T follicular helper cell (primary cell): Measurements from ENCODE around the gene ZNF423.

Source experiments
- DNase-seq: peaks from one replicate; pipeline ENCODE4 v3.0.0-alpha.2; 2020; ENCODE audit warnings: low read depth

Gene ZNF423

GRCh38 chr16:49622421-49623402, 233.2 kb downstream of the ZNF423 start:
- DNase-seq = no peak

- DNase-seq = no peak
Measured at GRCh38 chr16:49622084-49622390, 233.9 kb downstream of the ZNF423 start.

DNA sequence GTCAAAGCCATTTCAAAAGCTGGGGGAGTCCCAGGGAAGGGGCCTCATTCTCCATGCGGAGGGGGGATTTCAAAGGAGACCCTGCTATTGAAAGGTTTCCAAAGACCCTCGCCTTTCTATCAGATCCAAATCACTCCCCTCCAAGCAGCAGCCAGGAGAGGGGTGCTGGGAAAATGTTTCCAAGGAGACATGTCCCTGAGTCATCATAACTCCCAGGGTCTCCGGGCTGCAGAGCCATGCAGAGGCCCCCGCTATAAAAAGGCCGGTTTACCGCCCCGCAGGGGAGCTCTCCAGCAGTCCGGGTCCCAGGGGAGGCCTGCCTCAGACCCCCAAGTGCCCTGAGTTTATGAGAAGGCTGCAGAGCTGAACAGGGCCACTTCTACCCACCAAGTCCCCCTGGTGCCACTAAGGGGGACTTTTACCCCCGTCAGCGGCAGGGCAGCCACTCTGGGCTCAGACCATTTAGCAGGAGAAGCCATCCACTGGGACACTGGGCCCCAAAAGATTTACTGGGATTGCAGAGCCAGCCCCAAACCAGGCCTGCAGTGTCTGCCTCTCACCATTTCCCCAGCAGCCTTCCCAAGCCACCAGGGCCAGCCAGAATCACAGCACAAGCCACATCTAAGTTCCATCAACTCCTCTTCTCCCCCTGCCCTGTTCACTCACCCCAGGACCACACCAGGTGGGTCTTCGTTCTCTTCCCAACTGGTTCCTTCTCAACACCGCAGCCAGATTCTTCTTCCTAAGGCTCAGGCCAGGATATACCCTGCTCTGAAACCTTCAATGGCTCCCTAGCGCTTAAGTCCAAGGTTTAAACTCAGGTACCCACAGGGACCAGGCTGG, 234.4 kb downstream of the ZNF423 start:
- no peak for DNase-seq

DNA sequence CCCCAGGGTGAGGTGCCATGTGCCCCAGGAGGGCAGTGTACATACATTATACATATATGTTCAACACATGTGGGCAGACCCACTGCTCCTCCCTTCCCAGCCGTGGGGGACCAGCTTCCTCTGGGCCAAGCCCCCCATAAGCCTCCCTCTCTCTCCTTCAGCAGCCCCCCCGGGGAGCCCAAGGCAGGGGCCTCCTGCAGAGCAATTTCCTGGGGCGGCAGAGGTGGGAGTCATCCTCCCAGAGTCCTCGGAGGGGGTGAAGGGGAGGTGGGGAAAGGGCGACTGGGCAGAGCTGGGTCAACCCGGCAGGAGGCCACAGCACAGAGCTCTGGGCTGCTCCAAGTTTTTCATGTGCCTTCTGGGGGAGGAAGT, 235.1 kb downstream of the ZNF423 start:
- no peak for DNase-seq

DNA sequence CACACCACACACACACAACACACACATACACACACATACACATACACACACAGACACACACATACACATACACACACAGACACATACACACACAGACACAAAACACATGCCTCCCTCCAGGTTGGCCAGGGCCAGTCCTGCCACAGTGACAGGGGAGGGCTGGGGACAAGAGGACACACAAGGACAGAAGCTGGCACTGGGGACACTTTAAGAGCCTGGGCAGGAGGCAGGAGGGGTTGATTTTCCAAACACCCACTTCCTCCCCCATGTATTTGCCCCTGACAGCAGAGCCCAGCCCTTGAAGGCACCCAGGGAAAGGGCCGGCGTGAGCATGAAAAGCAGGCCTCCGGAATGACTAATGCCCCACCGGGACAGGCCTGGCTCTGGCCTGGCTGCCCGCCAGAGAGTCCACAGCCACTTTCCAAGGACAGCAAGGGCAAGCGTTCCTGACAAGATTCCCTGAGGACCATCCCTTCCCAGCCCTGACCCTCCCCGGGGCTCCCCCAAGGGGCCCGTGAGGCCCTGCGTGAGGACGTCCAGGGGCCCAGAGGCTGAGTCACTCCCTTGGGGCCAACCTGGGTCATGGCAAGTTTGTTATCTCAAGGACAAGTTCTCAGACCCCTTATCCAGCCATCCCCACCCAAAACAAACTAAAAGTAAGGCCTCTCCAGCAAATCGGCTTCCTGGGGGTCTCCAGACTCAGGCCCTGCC, 235.6 kb downstream of the ZNF423 start:
- DNase-seq = no peak

- no peak for DNase-seq
Measured at GRCh38 chr16:49619811-49620157, 236.1 kb downstream of the ZNF423 start.

- no peak for DNase-seq
Measured at GRCh38 chr16:49618955-49619354, 237.0 kb downstream of the ZNF423 start.

- DNase-seq = no peak
Measured at GRCh38 chr16:49617710-49618330, 238.1 kb downstream of the ZNF423 start.

GRCh38 chr16:49617016-49617629, 238.8 kb downstream of the ZNF423 start:
- DNase-seq = no peak

DNA sequence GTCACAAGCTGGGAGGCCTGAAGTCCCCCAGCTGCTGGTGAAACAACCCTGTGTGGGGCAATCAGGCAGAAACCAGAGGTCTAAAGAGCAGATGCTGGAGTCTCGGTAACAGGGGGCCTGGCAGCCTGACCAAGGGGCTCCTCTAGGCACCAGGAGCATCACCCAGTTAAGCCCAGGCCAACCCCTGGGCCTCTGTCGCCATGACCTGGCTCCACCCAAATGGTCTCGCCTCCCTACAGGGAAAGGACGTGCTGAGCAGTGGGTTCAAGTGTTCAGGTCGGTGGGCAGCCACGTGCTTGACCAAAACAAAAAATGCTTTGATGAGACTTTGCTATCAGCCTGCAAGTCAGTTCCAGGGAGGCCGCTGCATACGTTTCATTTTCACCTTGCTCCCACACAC, 240.3 kb downstream of the ZNF423 start:
- DNase-seq = no peak

DNA sequence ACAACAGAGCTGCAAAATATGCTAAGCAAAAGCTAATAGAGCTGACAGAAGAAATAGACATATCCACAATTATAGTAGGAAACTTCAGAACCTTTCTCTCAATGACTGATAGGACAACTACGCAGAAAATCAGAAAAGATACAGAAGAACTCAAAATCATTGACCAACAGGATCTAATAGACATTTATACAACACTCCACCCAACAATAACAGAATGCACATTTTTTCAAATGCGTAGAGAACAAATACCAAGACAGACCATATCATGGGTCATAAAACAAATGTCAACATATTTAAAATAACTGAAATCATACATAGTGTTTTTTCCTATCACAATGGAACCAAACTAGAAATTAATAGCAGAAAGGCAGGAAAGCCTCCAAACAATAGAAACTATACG, 244.9 kb downstream of the ZNF423 start:
- no peak for DNase-seq

DNA sequence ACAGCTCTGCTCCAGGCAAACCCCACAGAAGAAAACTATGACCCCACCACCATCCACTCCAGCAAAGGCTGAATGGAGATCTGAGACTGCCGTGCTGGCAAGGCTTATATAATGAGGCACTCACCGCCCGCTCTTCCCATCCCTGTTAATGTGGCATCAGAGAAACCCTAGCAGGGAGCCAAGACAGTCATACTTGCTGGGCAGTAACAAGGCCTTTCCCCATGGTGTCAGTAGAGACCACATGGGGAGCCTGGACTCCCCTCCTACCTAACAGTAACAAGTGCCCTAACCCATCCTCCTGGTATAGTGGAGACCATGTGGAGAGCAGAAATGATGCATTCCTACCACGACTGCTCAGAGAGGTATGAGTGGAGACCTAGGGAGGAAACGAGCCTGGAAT, 247.1 kb downstream of the ZNF423 start:
- no peak for DNase-seq

GRCh38 chr16:49608098-49608497, 247.8 kb downstream of the ZNF423 start:
- no peak for DNase-seq

DNA sequence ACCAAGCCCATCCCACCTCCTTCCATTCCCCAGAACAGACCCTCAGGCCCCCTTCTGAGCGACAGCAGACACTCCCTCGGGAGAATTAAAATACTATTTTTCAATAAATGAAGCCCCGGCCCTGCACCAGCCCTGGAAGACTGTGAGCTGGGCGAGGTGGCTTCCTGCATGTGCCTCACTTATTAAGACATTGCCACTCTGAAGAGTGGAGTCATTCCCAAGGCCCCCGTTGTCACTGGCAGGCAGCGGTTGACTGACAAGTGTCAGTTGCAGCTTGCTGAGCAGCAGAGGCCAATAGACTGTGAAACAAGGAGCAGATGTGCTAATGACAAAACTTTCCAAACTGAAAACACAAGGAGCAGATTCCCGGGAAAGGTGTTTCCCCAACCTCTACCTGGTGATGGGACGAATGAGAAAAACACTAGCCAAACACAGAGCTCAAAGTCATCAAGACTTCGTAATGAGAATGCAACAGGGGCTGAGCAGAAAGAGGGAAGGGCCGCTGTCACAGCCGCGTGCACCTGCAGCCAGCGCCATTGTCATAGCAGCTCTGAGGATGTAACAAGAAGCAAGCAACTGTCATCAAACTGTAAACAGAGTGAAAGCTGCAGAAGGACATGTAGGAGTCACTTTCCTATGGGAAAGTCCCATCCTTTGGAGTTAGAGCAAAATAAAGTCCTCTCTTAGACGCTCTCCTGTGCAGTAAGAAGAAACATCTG, 250.2 kb downstream of the ZNF423 start:
- DNase-seq = no peak

DNA sequence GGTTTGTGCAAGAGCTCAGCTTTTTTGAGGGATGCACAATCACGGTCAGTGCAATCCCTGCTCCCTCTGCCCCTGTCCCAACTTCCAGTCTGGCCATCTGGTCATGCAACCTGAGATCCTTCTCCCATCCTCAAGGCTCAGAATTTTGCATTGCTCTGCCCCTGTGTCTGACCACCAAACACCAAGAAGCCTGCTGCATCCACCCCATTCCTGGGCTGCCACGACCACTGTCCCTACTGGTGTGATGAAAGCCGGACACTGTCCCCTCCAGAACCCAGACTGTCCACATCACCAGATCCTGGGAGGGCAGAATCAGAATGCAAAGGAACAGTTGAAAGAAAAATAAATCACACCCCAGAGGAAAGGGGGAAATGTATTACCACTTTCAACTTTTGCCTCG, 251.3 kb downstream of the ZNF423 start:
- DNase-seq = no peak

DNA sequence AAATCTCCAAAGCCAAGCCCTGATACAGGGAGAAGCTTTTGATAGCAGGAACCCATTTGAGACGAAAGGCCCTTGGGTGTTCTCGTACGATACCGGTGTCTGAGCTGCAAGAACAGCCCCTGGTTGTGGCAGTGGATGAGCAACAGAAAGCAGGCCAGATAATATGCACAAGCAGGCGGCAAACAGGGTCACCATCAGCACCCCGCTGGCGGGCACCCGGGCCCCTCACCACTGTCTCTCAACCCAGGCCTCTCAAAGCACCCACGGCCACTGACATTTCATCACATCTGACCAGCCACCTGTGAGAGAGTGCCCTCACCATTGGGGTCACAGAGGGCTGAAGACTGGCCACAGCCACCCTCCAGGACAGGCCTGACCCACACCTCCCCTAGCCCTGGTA, 252.0 kb downstream of the ZNF423 start:
- DNase-seq = no peak

- DNase-seq = no peak
Measured at GRCh38 chr16:49602976-49603310, 253.0 kb downstream of the ZNF423 start.

- DNase-seq = no peak
Measured at GRCh38 chr16:49602201-49602975, 253.5 kb downstream of the ZNF423 start.

DNA sequence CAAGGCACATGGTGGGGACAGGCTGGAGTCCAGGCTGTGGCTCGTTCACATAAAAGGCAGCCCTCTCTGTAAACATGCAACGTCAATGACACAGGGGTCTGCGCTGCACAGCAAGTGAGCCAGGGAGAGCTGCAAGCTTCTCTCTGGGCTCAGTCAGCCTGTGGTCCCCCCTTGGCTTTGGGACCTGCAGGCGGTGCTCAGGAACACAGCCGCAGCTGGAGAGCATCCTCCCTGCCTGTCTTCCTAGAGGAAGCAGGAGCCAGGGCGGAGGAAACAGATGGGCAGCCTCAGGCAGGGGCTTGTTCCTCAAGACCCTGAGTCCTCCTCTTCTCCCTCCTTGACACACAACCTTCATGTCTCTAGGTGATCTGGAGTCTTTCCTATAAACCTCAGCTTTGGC, 254.3 kb downstream of the ZNF423 start:
- DNase-seq = no peak

DNA sequence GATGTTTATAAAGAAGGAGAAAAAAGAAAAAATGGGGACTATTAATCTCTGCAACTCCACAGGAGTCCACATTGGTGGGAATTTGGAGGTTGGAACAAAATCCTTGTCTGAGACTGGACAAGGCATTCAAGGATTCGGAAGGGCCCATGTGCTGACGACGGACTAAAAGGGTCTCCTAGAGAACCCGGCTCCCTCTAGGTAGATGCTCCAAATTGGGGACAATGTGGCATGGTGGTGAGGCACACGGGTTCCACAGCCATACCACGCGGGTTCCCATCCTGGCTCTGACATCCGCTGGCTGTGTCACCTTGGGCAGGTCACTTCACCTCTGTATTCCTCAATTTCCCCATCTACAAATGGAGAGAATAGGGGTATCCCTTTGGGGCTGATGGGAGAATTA, 254.9 kb downstream of the ZNF423 start:
- DNase-seq = no peak
